NOMO-1 treated with dmso at 0.1 percent for 144 hours (cell line): Measurements from ENCODE around the gene MAGEB17.
"Not testable (repeated sequence)": the region's sequence is repeated elsewhere in the genome, so short reads cannot be mapped to it uniquely, and the experiment has no call there.

ENCODE experiments used
- DNase-seq: peaks from one replicate; lab custom pipeline; 2025; ENCODE audit not compliant: unreplicated experiment; lab: John Stamatoyannopoulos, UW

MAGEB17 gene, protein sequence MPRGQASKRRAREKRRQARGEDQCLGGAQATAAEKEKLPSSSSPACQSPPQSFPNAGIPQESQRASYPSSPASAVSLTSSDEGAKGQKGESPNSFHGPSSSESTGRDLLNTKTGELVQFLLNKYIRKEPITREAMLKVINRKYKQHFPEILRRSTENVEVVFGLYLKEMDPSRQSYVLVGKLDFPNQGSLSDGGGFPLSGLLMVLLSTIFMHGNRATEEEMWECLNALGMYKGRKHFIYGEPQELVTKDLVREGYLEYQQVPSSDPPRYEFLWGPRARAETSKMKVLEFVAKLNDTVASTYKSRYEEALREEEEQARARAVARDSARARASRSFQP

DNA sequence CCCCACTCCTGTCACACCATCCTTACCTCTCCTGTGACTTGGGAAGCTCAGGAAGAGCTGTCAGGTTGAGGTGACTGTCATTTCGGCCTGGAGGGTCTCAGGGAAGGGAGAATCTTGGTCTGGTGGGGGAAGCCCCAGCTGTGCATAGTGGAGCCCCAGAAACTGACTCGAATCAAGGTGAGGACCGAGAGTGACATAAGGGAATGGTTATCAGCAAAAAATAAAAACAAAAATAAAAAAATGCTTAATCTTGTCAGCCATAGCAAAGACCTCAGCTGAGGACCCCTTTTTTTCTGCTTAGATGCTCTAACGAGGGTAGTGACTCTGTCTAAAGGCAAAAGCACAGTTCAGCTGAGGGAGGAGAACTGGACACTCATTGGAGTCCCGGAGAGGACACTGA lies at the start of gene MAGEB17:
TSS of gene MAGEB17 (plus strand) at position 301 of the 400 bp plus-strand sequence. CDS start 2,902 bp downstream, outside the sequence.
- no peak for DNase-seq

DNA sequence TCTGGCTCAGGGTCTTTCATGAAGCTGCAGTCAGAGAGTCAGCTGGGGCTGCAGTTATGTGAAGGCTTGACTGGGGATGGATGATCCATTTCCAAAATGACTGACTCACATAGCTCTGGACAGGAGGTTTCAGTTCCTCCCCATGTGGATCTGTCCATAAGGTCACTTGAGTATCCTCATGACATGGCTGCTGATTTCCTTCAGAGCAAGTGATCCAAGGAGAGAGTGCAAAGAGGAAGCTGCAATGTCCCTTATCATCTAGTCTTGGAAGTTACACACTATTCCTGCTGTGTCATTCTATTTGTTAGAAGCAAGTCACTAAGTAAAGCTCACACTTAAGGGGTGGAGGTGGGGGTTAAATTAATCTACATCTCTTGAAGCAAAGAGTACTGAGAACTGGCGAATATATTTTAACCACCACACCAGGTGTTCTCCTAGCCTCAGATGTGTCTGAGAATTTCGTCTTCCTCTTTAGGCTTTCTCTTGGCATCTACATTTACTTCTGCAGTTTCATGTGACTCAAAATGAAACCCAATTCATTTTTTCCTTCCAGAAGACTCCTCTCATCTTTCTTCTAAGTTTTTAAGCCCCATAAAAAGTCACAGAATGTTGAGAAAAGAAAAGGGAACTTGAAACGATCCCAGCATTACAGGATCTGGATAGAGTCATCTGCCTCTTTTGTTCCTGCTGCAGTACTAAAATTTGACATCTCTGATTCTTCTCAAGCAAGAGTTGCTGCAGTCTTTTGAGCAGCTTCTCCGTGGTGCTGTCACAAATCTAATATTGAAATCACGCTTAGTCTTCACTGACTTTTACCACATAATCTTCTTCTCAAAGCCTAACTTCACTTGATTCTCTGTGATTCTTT lies 47.7 kb upstream of the MAGEB17 start:
- DNase-seq, result peak; percentile 39

DNA sequence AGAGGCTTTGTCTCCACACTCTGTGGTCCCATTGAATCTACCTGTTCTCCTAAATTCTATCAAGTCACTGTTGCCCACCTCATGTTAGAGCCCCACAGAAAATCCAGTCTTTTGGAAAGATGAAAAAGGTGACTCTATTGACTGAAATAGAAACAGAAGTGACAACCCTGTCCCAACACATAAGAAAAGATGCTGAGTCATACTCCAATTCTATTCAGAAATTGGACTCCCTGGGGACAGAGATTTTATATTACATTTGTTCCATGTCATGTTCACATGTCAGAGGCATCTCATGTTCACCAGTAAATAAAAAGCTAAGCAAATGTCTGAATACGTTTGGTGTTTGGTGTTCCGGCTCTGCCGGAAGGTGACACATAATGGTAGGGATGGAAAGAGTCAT lies 46.9 kb upstream of the MAGEB17 start:
- DNase-seq, result no peak

DNA sequence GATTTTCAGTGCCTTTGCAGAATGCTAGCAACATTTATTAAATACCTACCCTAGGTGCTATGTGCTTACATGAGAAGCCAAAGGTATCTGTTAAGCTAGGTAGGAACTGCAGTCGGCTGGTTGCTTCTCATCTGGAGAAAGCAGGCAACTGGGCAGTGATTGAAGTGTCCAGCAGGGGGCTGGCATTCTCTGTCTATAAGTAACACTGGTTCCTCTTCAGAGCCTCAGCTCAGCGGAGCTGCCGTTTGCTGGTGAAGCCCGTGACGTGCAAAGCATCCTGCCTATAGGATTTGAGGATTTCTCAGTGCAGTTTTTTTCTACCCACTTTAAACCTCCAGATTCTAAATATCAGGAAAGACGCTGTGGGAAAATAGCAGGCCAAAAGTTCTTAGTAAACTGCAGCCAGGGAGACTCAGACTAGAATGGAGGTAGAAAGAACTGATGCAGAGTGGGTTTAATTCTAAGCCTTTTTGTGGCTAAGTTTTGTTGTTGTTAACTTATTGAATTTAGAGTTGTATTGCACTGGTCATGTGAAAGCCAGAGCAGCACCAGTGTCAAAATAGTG lies 44.0 kb upstream of the MAGEB17 start, which contains the start of gene GRPR:
TSS of gene GRPR (plus strand) at position 344 of the 565 bp plus-strand sequence. CDS start 389 bp downstream, outside the sequence.
- DNase-seq, result peak; percentile 82

DNA sequence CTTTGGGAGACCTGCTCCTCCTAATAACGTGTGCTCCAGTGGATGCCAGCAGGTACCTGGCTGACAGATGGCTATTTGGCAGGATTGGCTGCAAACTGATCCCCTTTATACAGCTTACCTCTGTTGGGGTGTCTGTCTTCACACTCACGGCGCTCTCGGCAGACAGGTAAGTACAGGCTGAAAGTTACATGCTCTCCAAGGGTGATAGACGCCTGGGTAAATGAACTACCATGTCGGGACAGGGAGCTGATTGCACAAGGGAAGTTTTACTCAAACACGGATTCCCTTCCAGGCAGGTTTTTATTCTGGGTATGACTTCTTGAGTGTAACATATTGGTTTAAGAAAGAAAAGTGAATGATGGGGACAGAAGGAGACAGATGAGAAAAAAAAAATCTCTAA lies 43.1 kb upstream of the MAGEB17 start:
- DNase-seq, result no peak

DNA sequence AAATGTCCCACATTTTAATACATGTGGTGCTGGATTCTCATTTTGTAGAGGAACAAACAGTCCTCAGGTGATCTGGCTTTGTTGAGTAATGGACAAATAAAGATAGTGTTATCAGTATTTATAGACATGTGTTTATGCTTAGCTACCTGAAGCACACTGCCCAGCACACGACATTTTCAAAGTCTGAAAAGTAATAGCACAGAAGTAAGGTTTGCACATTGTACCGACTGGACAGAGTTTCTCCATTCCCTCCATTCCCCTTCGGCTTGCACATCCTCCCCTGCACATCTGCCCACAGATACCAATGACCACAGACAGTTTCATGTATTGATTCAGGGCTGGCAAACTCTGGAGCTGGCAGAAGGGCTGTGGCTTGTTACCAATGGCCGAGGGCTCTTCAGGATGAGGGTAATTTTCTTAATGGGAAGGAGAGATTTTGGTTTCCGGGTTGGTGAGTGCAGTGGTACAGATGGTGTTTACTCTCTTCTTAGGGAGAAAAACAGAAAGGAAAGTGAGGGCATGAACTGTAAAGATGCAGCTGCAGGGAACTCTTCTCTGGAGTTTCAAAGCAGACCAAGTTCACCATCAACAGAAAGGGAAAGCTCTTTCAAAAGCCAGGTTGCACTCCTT lies 41.6 kb upstream of the MAGEB17 start:
- DNase-seq, result peak; percentile 16

DNA sequence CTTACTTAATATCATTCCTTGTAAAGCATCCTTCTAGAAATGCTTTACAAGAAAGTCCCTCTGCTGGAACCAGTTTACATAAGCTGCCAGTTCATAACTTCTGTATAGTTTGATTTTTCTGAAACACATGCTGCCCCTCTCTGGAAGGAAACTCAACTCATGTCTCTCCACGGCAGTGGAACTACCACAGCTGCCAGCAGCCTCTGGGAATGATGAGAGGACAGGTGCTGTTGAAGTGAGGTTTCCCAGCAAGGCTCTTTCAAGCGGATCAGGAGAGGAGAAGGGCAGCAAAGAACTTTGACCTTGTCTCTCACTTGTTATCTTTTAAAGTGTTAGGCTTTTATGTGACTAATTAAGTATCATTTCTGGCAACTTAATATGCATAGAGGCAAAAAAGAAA lies 36.6 kb upstream of the MAGEB17 start:
- DNase-seq, result no peak

DNA sequence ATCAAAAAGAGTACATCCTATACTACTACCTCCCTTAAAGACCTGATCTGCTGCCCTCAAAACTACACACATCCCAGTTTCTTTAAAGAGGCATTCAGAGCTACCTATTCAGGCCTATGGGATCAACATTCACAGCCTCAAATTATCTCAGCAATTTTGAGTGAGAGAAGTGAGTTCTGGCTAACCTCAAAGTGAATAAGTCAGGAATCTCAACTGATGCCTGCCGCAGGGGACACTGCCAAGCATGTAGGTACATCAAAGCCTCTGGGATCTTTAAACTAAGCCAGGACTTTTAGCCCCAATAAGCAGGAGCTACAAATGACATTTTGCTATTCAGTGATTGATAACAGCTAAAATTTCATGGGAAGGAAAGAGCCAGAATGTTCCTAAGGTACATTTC lies 32.3 kb upstream of the MAGEB17 start:
- no peak for DNase-seq

DNA sequence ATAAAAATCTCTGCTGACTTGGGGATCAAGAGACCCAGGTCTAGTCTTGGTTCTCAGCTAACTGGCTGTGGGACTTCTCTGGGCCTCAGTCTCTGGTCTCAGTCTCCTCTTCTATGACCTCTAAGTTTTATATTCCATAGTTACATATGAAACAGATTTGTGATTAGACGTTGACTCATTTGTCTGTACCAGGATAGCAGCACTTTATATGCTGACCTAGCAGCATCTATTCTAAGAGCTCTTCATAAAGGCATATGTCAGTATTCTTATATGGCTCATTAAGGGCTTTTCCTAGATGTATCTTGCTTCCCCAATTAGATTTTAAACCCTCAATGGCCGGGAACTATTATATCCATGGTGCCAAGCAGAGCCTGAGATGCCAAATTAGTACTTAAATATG lies 31.2 kb upstream of the MAGEB17 start:
- no peak for DNase-seq

DNA sequence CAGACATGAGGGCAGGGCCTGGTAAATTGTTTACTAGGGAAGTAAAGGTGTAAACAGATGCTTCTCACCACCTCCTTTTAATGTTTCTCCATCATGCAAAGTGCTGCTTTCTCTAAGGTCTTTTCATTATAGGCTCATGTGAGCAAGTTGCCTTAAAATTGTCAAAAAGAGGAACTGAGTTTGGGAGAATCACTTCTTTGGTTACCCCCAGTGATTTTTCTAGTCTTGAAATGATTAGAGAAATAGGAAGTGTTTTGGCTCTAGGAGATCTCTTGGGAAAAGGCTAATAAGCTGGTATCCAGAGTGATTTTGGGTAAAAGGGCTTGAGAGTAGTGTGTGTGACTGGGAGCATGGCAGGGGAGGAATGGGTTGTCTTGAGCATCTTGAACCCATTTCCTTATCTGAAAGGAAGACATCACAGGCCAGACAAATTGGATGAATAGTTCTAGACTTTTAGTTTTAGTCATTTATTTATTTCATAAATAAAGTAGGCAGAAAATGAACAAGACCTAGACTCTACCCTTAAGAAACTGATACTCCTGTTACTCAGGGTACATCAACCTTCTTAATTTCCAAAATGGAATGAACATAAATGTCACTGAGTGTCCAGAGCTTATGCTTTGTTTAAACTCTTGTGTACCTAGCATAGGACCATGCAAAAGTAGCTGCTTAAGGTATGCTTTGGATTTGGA lies 29.7 kb upstream of the MAGEB17 start:
- peak; percentile 39 for DNase-seq

DNA sequence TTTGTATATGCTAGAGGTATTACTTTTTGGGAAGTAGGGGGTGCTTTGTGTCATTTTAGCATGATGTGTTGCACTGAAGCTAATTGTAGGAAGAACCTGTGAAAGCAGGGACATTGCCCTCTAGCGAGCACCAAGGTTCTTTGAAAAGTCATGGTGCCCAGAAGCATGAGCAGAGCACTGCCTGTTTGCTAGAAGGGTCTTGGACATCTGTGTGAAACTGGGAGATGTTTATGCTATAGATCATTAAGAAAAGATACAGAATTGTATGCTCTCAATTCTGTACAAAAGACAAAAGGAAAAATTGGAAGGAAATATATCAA lies 29.2 kb upstream of the MAGEB17 start:
- DNase-seq, result no peak

DNA sequence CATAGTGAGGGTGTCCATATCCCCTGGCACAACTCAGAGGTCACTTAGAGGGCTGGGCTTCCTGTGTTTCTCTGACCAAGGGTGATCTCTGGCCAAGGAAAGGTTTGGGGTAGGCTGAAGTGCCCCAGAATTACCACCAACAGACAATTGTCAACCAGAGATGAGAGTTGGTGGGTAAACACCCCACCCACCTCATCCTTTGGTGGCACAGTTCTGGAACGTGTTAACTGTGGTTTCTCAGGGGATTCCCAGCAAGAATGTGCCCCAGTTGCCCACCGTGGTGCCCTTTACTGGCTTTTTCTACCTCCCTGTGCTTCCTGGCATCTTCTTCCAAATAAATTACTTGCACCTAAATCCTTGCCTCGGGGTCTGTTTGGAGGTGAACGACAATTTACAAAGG lies 26.8 kb upstream of the MAGEB17 start:
- DNase-seq, result no peak

DNA sequence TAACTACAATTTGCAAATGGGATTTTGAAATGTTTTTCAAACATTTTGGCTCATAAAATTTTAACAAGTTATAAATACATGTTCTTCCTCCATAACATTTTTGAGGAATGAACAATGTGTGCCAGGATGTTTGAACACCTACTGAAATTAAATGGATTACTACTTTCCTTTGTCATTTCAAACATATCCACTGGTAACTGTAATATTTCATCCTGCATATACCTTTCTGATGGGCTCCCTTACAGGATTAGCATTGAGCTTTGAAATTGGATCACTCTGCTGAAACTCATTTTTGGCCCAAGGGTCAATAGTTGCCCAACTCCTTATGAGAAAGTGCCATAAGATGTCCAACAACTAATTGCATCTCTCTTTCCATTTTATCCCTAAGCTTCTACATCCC lies 26.3 kb upstream of the MAGEB17 start:
- DNase-seq, result no peak

DNA sequence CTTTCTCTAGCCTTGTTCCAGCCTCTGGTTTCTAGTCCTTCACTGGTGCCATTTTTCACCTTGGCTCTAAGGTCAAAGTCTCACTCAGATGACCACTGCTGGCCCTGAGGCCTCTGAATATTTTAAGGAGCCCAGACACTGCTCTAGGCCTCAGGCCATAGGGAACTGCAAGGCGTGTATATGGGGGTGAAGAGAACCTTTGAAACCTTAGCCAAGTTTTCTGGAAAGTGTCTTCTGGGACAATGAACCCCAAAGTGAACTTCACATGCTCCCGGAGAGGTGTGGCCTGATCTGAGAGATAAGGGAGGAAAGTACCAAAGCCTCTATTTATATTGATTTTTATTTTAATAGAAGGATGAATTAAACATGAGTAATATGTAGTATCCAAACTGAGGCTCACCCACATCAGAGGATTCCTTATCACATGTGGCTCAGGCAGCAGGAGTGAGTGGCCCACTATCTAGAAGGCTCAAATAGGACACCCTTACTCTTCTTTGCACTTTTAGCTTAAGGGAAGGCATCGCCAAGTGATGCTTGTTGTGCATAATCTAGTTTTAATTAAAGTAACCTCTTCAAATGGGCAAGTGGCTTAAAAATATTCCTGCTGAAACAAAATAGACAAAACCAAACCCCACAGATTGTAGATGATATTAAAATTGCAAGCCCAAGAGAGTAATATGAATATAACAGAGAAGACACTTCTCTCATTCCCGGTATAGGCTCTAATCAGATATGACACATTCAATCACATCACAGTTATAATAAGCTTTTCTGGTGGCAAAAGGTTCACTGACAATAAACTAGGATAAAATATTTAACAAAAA lies 25.6 kb upstream of the MAGEB17 start:
- no peak for DNase-seq

DNA sequence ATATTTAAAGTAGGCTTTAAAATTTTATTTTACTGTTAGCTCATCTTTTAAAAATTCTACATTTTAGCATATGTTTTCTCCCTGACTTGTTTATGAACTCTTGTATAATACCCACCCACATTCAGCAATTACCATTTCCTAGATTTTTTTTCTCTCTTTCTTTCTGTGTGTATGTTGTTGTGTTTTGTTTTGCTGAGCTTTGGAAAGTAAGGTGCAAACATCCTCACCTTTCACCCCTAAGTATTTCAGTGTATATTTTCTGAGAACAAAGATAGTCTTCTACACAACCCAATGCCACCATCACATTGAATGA lies 25.1 kb upstream of the MAGEB17 start:
- no peak for DNase-seq

DNA sequence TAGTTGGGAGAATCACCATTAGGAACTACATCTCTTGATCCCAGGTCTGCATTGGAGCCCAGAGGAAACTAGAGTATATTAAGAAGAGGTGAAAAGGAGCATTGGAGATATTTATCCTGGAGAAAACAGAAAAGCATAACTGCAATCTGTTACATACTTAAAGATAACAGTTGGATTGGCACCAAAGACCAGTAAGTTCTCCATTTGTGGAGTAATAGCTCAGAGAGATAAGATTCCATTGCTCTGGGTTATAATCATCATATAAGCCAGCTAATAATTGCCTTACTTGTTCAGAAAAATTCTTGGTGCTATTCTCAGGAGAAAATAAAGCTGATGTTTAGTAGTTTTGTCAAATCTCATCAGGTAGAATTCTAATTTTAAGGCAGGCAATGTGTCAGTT lies 23.3 kb upstream of the MAGEB17 start:
- no peak for DNase-seq

DNA sequence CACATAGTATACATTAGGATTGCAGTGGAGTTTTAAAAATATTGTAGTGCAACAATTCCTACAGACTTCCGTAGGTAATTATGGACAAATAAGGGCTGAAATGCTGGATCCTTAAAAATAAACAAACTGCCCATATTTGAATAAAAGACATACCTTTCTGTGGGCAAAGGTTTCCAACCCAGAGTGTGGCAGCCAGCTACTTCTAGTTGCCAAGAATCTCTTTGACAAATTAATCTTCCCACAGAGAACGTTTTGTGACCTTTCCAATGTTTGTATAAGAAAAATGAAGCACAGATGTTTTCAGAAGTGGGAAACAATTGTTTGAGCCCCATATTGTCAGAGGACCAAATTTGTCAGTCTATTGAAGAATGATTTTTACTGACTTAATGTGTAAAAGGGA lies 22.9 kb upstream of the MAGEB17 start:
- no peak for DNase-seq

DNA sequence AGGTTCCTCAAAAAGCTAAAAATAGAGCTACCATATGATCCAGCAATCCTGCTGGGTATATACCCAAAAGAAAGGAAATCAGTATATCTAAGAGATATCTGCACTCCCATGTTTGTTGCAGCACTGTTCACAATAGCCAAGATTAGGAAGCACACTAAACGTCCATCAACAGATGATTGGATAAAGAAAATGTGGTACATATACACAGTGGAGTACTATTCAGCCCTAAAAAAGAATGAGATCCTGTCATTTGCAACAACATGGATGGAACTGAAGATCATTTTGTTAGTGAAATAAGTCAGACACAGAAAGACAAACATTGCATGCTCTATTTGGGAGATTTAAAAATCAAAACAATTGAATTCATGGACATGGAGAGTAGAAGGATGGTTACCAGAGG lies 22.2 kb upstream of the MAGEB17 start:
- not testable (repeated sequence) for DNase-seq

DNA sequence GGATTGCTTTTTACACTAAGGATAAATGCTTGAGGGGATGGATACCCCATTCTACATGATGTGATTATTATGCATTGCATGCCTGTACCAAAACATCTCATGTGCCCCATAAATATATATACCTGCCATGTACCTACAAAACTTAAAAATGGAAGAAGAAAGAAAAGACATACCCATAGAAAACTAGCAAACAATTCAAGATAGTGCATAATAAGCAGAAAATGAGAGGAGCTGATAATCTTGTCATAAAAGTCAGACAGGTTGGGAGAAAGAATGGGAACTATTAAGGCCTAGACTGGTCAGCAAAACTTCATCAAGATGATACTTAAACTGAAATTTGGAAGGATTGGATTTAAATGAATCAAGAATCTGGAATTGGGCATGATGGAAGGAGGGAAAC lies 21.6 kb upstream of the MAGEB17 start:
- DNase-seq, result no peak

DNA sequence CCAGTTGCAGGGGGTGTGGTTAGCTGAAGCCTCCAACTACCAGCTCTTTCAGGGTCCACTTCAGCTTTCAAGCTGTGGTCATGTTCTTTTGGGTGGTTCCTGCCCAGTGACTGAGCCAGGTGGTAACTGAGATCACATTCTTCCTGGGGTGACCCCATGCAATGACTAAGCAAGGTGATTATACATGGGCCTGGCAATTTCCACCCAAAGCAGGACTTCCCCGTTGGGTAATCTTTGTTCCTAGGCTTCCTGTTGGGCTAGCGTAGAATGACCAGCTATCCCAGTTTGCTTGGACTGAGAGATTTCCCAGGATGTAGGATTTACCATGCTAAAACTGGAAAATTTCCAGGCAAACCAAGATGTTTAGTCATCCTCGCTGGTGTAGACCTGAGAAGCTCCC lies 18.4 kb upstream of the MAGEB17 start:
- DNase-seq, result no peak
